Breast epithelium (tissue), 4 donors: ENCODE results near the gene MYL11. TPM values are rescaled to one million over a fixed set of nuclear protein-coding genes. Genes with fewer than 3 reads are reported as not detected.
"Not testable (repeated sequence)": the region's sequence is repeated elsewhere in the genome, so short reads cannot be mapped to it uniquely, and the experiment has no call there.

Experiments used
- DNase-seq, 2 donors: peaks; one replicate each; pipeline ENCODE4 v3.0.0-alpha.2; 2019; ENCODE audit warnings: low spot score in 2 of 2
- H3K27ac ChIP-seq, 2 donors: fragments of 200-600 bp; sonication (generic) in 1 of 2; one replicate each; pipeline ENCODE4 v1.5.1; 2016 to 2019; ENCODE audit warnings: mild to moderate bottlenecking in 1 of 2
- H3K27me3 ChIP-seq, 2 donors: fragments of 200-600 bp; sonication (generic) in 1 of 2; one replicate each; pipeline versions ENCODE4 v1.5.1 to v1.6.0; 2017 to 2019; ENCODE audit warnings: control low read depth in 1 of 2, mild to moderate bottlenecking in 1 of 2
- H3K36me3 ChIP-seq: fragments of 200-600 bp; one replicate; pipeline ENCODE4 v1.5.1; 2019
- H3K4me1 ChIP-seq, 2 donors: fragments of 200-600 bp; sonication (generic); one replicate each; pipeline ENCODE4 v1.5.1; 2016 to 2019; ENCODE audit warnings: control low read depth in 1 of 2
- H3K4me3 ChIP-seq, 3 donors: fragments of 200-600 bp; sonication (generic); 1 replicate in 2 of 3; 2 replicates in 1 of 3; pipeline ENCODE4 v1.5.1; 2016 to 2019; ENCODE audit warnings: mild to moderate bottlenecking in 3 of 3, moderate library complexity in 2 of 3
- H3K9me3 ChIP-seq, 2 donors: fragments of 200-600 bp; sonication (generic) in 1 of 2; one replicate each; pipeline ENCODE4 v1.5.1; 2016 to 2019; ENCODE audit warnings: control low read depth in 1 of 2
- POLR2A ChIP-seq: fragments of 450-650 bp; IDR thresholded peaks from one replicate; pipeline ENCODE4 v1.6.1; 2016; ENCODE audit warnings: antibody characterized with exemption, mild to moderate bottlenecking, moderate library complexity
- POLR2AphosphoS5 ChIP-seq, 3 donors: sonication (generic); formaldehyde crosslinking; IDR thresholded peaks; one replicate each; pipeline ENCODE4 v1.6.1; 2017; ENCODE audit warnings: antibody characterized with exemption in 3 of 3
- intact Hi-C: fragments of 100-400 bp; cut with DNase I; formaldehyde crosslinking; loops from one replicate; pipeline ENCODE4 v1.15.1; 2023; ENCODE audit warnings: low total_unique reads
- total RNA-seq, 3 donors: library from RNA; depleted of rRNA; stranded (reverse); fragments of >200 nt; gene quantifications; one replicate each; pipeline ENCODE4 v1.1.0, GENCODE V29; 2016
- TF ChIP-seq, protein P1 (sequence below), 3 donors: fragments of 450-650 bp; IDR thresholded peaks; one replicate each; pipeline ENCODE4 v1.5.1; 2016 to 2017; ENCODE audit warnings: antibody characterized with exemption in 3 of 3, mild to moderate bottlenecking in 3 of 3, moderate library complexity in 3 of 3

The MYL11 gene
- total RNA-seq, 3 donors from 2014 or later: not detected

DNA sequence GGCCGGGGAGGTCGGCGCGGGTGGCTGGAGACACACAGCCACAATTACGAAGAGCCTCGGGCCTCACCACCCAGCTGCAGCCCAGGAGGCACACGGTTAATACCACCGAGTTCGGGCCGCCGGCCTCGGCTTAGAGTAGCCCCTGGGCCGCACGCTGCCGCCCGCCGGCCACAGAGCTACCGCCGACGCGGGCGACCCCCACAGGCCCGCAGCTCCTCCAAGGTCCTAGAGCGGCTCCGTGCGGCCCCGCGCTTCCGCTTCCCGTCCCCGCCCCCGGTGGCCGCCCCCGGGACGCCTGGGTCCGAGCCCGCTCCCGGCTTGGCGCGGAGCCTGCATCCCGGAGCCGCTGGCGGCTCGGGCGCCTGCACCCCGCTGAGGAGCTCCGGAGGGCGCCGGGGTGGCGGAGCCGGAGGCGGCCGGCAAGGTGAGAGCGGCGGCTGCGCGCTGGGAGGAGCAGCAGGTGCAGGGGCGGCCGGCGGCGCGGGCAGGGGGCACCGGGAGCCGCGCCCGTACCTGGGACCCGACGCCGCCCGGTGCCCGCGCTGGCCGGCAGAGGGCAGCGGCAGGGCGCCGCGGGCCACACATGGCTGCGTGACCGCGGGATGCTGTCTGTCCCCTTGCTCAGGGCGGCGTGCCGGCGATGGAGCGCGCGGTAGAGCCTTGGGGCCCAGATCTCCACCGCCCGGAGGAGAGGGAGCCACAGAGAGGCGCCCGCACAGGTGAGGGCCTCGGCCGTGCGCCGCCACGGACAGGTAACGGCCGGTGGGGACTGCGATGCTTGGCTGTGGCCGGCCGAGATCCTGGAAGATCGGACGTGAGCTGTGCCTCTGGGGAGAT, 20.8 kb downstream of the MYL11 start, which contains the start of gene ZNF48:
Gene ZNF48, plus strand, starts transcription at position 266 of the 837 bp plus-strand sequence. Its CDS starts 375 bp downstream, at position 641.
- Histone ChIP-seq H3K9me3 (no peaks in the 10 kb centered on the region), H3K4me3 (peak within 1 kb of the TSS; percentile 72 to 93 (median 72)), H3K27ac (peak within 1 kb of the TSS; percentile 76 to 77), H3K36me3 (no peaks in the 10 kb centered on the region), H3K27me3 (no peaks in the 10 kb centered on the region), H3K4me1 (peaks cover 0 to 9% of the 10 kb centered on the region in 2 donors)
- peak; percentile 55 to 80 for DNase-seq
- TF ChIP-seq, protein P1, sequence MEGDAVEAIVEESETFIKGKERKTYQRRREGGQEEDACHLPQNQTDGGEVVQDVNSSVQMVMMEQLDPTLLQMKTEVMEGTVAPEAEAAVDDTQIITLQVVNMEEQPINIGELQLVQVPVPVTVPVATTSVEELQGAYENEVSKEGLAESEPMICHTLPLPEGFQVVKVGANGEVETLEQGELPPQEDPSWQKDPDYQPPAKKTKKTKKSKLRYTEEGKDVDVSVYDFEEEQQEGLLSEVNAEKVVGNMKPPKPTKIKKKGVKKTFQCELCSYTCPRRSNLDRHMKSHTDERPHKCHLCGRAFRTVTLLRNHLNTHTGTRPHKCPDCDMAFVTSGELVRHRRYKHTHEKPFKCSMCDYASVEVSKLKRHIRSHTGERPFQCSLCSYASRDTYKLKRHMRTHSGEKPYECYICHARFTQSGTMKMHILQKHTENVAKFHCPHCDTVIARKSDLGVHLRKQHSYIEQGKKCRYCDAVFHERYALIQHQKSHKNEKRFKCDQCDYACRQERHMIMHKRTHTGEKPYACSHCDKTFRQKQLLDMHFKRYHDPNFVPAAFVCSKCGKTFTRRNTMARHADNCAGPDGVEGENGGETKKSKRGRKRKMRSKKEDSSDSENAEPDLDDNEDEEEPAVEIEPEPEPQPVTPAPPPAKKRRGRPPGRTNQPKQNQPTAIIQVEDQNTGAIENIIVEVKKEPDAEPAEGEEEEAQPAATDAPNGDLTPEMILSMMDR (IDR thresholded peaks at IDR 0.05): peak in 1 of 3 donors; percentile 42
- TF ChIP-seq POLR2AphosphoS5 (IDR thresholded peaks at IDR 0.05) (peak; percentile 26 to 52 (median 50)), POLR2A (no peak)
- intact Hi-C loops: no loop called here

DNA sequence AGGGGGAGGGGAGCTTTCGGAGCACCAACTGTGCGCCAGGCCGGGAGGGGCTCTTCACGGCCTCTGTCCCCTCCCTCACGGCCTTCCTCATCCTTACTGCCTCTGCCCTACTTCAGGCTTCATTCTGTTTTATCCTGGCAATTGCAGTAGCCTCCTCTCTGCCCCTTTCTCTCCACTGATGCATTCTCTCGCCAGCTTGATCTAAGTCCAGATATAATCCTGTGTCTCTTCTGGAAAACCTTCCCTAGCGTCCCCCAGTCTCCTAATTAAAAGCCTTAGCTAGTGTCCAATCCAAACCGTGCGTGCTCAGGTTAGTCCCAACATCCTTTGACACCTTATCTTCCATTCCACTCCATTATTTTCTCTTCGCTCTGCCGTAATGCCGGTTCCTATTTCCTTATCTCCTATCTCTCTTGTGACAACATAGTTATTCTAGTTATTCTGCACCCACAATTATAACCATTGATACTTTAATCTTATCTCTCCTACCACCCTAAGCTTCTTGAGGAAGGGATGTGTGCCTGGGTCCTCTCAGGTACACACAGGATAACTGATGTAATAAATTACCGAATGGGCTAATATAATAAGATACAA, 21.5 kb downstream of the MYL11 start:
- Histone ChIP-seq H3K4me3 (peak overlapping the region; percentile 72 to 93 (median 72)), H3K36me3 (no peaks in the 10 kb centered on the region), H3K27ac (peak overlapping the region; percentile 76 to 77), H3K27me3 (no peaks in the 10 kb centered on the region), H3K4me1 (peaks cover 0 to 9% of the 10 kb centered on the region in 2 donors), H3K9me3 (no peaks in the 10 kb centered on the region)
- DNase-seq: no peak
- TF ChIP-seq POLR2AphosphoS5 (IDR thresholded peaks at IDR 0.05) (no peak), POLR2A (no peak)
- TF ChIP-seq, protein P1 (IDR thresholded peaks at IDR 0.05): no peak
- intact Hi-C loops: no loop called here

DNA sequence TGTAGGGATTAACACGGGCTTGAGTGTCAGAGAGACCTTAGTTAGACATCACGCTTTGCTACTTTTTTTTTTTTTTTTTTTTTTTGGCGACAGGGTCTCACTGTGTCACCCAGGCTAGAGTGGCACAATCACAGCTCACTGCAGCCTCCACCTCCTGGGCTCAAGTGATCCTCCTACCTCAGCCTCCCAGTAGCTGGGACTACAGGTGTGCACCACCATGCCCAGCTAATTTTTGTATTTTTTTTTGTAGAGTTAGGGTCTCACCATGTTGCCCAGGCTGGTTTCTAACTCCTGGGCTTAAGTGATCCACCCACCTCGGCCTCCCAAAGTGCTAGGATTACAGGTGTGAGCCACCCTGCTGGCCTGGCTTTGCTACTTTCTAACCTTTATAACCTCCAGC, 22.0 kb downstream of the MYL11 start:
- H3K4me3 ChIP-seq, intact Hi-C loops, H3K4me1 ChIP-seq, H3K27me3 ChIP-seq, H3K9me3 ChIP-seq, H3K36me3 ChIP-seq, H3K27ac ChIP-seq, DNase-seq: not testable (repeated sequence)

DNA sequence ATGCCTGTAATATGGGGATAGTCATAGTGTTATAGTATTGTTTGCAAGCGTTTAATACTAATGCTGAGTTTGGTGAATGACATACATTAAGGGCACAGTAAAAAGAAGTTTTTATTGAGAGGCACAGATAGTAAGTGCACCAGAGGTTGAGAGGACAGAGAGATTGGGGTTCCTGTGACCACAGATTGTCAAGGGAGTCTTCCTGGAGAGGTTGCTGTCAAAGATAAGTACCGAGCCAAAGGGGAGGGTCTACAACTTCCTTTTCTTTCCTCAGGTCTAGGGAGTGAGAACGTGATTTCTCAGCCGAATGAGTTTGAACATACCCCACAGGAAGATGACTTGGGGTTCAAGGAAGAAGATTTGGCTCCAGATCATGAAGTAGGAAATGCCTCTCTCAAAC, 22.5 kb downstream of the MYL11 start:
- no peak for DNase-seq
- Histone ChIP-seq H3K4me3 (no peak overlapping the region), H3K4me1 (peaks cover 0 to 9% of the 10 kb centered on the region in 2 donors), H3K36me3 (no peaks in the 10 kb centered on the region), H3K9me3 (no peaks in the 10 kb centered on the region), H3K27ac (no peak overlapping the region), H3K27me3 (no peaks in the 10 kb centered on the region)
- TF ChIP-seq POLR2A (no peak), POLR2AphosphoS5 (IDR thresholded peaks at IDR 0.05) (no peak)
- TF ChIP-seq, protein P1 (IDR thresholded peaks at IDR 0.05): no peak
- intact Hi-C loops: no loop called here

DNA sequence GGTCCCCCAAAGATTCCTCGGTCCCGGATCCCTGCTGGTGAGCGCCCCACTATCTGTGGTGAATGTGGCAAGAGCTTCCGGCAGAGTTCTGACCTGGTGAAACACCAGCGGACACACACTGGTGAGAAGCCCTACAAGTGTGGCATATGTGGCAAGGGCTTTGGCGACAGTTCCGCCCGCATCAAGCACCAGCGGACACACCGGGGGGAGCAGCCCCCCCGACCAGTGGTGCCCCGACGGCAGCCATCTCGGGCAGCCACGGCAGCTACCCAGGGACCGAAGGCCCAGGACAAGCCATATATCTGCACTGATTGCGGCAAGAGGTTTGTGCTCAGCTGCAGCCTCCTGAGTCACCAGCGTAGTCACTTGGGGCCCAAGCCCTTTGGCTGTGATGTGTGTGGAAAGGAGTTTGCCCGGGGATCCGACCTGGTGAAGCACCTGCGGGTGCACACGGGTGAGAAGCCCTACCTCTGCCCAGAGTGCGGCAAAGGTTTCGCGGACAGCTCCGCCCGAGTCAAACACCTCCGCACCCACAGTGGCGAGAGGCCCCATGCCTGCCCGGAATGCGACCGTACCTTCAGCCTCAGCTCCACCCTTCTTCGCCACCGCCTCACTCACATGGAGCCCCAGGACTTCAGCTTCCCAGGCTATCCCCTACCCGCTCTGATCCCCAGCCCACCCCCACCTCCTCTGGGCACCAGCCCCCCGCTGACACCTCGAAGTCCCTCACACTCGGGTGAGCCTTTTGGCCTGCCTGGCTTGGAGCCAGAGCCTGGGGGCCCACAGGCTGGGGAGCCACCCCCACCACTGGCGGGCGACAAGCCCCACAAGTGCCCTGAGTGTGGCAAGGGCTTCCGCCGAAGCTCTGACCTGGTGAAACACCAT, 23.4 kb downstream of the MYL11 start:
- no peaks in the 10 kb centered on the region for H3K27me3 ChIP-seq
- no peaks in the 10 kb centered on the region for H3K36me3 ChIP-seq
- H3K4me3 ChIP-seq: no peak overlapping the region
- TF ChIP-seq POLR2AphosphoS5 (IDR thresholded peaks at IDR 0.05) (no peak), POLR2A (no peak)
- TF ChIP-seq, protein P1 (IDR thresholded peaks at IDR 0.05): no peak
- H3K9me3 ChIP-seq: no peaks in the 10 kb centered on the region
- peaks cover 0 to 9% of the 10 kb centered on the region in 2 donors for H3K4me1 ChIP-seq
- H3K27ac ChIP-seq: no peak overlapping the region
- DNase-seq: no peak
- intact Hi-C loops: no loop called here
